Calu3 (cell line): Measurements from ENCODE around the gene RAB34. TPM values are rescaled to one million over a fixed set of nuclear protein-coding genes. Genes with fewer than 3 reads are reported as not detected.

ENCODE experiments used
- BruUV-seq: library from RNA; stranded (reverse); fragments of 400-500 nt; replicated peaks from 2 replicates; lab custom pipeline; 2021; lab: Mats Ljungman, UMichigan
- CTCF ChIA-PET: fragments of 300-600 bp; sonication (Branson Sonifier 250); formaldehyde crosslinking; loops from one replicate; lab custom pipeline; 2022; ENCODE audit warnings: antibody characterized with exemption; lab: Charles Lee
- DNase-seq: peaks from one replicate; pipeline ENCODE4 v3.0.0; 2022
- H3K27ac Mint-ChIP-seq: one replicate; pipeline ENCODE4 v1.8.0; 2022; ENCODE audit warnings: mixed read lengths; ENCODE audit not compliant: unreplicated experiment
- H3K27me3 Mint-ChIP-seq: one replicate; pipeline ENCODE4 v1.8.0; 2022; ENCODE audit warnings: mixed read lengths; ENCODE audit not compliant: unreplicated experiment
- H3K36me3 Mint-ChIP-seq: one replicate; pipeline ENCODE4 v1.8.0; 2022; ENCODE audit warnings: mild to moderate bottlenecking, moderate library complexity, mixed read lengths; ENCODE audit not compliant: insufficient read depth, unreplicated experiment
- H3K4me1 Mint-ChIP-seq: one replicate; pipeline ENCODE4 v1.8.0; 2022; ENCODE audit warnings: mild to moderate bottlenecking, low read depth, mixed read lengths; ENCODE audit not compliant: unreplicated experiment
- H3K4me3 Mint-ChIP-seq: one replicate; pipeline ENCODE4 v1.8.0; 2022; ENCODE audit warnings: mild to moderate bottlenecking, low read depth, moderate library complexity, mixed read lengths; ENCODE audit not compliant: unreplicated experiment
- H3K9me3 Mint-ChIP-seq: one replicate; pipeline ENCODE4 v1.8.0; 2022; ENCODE audit warnings: low read depth, mixed read lengths; ENCODE audit not compliant: unreplicated experiment
- CTCF ChIP-seq: fragments of 200-600 bp; IDR thresholded peaks from one replicate; pipeline ENCODE4 v1.8.0; 2022; ENCODE audit warnings: antibody characterized with exemption; ENCODE audit not compliant: unreplicated experiment
- intact Hi-C: fragments of 100-400 bp; cut with micrococcal nuclease; formaldehyde crosslinking; loops from one replicate; pipeline ENCODE4 v1.10.0; 2022; ENCODE audit not compliant: unreplicated experiment
- total RNA-seq: library from RNA; stranded (reverse); gene quantifications from 2 replicates; pipeline ENCODE4 v1.2.3, GENCODE V29; 2022

RAB34 gene
- total RNA-seq, 1 experiment from 2014 or later = 34.5 TPM

- H3K36me3 Mint-ChIP-seq = peaks cover 43% of the 10 kb centered on the region
- H3K9me3 Mint-ChIP-seq = no peaks in the 10 kb centered on the region
- H3K27ac Mint-ChIP-seq = peak within 1 kb of the TSS; percentile 93
- no peak for TF ChIP-seq CTCF
- intact Hi-C loops = no loop called here
- BruUV-seq = no TSS peak
- CTCF ChIA-PET = interaction anchor here (0.6 kb wide), 1 partner anchor 629 kb away, joined by 4 read pairs; no protein-coding TSS in a partner anchor
- no peaks in the 10 kb centered on the region for H3K4me1 Mint-ChIP-seq
- no peaks in the 10 kb centered on the region for H3K27me3 Mint-ChIP-seq
- no peak for DNase-seq
- peak within 1 kb of the TSS; percentile 83 for H3K4me3 Mint-ChIP-seq
Measured at GRCh38 chr17:28711723-28712031, 6.0 kb downstream of the RAB34 start, which contains the start of gene PROCA1. PROCA1 (minus strand) TSS chr17:28711888; CDS start chr17:28711660, 228 bp downstream.

GRCh38 chr17:28710861-28711722 lies 6.6 kb downstream of the RAB34 start:
- TF ChIP-seq CTCF = no peak
- H3K4me3 Mint-ChIP-seq = peak overlapping the region; percentile 83
- H3K27me3 Mint-ChIP-seq = no peaks in the 10 kb centered on the region
- CTCF ChIA-PET = interaction anchor here (0.6 to 2.6 kb wide), 3 partner anchors 8 to 628 kb away, joined by 4 to 12 read pairs (median 5); partner anchors contain the start of gene RPL23A
- peaks cover 45% of the 10 kb centered on the region for H3K36me3 Mint-ChIP-seq
- H3K4me1 Mint-ChIP-seq = no peaks in the 10 kb centered on the region
- BruUV-seq = no TSS peak
- intact Hi-C loops = no loop called here
- DNase-seq = peak; percentile 93
- no peaks in the 10 kb centered on the region for H3K9me3 Mint-ChIP-seq
- peak overlapping the region; percentile 93 for H3K27ac Mint-ChIP-seq

- Mint-ChIP-seq H3K4me1 (no peaks in the 10 kb centered on the region), H3K4me3 (no peak overlapping the region), H3K9me3 (no peaks in the 10 kb centered on the region), H3K27me3 (no peaks in the 10 kb centered on the region), H3K27ac (no peak overlapping the region), H3K36me3 (peaks cover 57% of the 10 kb centered on the region)
- CTCF ChIA-PET = no interaction called here
- TF ChIP-seq CTCF = no peak
- no TSS peak for BruUV-seq
- DNase-seq = no peak
- intact Hi-C loops = no loop called here
Measured at GRCh38 chr17:28707339-28707720, 10.3 kb downstream of the RAB34 start.

DNA sequence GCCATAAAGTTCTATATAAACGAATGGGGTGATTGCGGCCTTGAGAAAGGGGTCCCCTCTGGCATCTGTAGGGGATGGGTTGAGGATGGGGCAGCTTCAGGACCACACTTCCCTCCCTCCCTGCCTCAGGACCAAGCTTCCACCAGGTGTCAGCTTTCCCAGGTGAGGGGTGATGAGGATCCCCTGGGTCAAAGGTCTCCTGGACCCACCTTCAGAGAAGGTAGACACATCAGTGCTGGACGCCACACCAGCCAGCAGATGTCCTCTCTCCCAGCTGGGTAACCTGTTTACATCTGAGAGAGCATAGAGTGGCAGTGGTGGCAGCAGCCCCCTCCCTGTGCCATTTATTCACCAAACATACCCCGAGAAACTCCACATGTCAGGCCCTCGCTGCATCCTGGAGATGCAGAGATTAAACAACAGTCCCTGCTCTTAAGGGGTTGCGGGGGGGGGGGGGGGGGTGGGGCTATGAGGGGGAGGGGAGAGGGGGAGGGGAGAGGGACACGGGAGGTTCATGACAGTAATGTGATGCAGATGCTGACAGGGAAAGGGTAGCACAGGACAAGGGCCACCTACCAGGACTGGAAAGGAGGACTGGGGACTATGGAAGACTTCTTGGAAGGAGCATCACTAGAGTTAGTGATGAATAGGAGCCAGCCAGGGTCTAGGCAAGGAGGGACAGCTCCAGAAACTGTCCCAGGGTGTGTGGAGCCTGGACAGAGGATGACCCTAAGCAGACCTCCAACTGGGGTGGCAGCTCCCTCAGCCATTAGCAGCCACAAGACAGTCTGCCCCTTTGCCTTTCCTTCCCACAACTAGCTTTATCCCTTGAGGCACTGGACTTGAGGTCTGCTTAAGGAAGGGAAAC lies 11.0 kb downstream of the RAB34 start:
- H3K9me3 Mint-ChIP-seq = no peaks in the 10 kb centered on the region
- intact Hi-C loops = no loop called here
- no peak overlapping the region for H3K27ac Mint-ChIP-seq
- no peak overlapping the region for H3K4me3 Mint-ChIP-seq
- no peaks in the 10 kb centered on the region for H3K27me3 Mint-ChIP-seq
- H3K36me3 Mint-ChIP-seq = peaks cover 60% of the 10 kb centered on the region
- no peak for DNase-seq
- CTCF ChIA-PET = no interaction called here
- BruUV-seq = no TSS peak
- H3K4me1 Mint-ChIP-seq = no peaks in the 10 kb centered on the region
- no peak for TF ChIP-seq CTCF
